HEK293 (cell line): Measurements from ENCODE around the gene GPX4.
A peak's percentile ranks its signal among the peaks of the same experiment; 100 is the strongest.

Source experiments
- CTCF ChIA-PET: fragments of 350-600 bp; formaldehyde crosslinking; extraction: SDS; loops from one replicate; lab custom pipeline; 2021; ENCODE audit warnings: antibody characterized with exemption; lab: Yijun Ruan, JAX
- POLR2A ChIA-PET: fragments of 300-600 bp; formaldehyde crosslinking; extraction: SDS; loops from one replicate; lab custom pipeline; 2020; ENCODE audit warnings: antibody characterized with exemption, inconsistent platforms; lab: Yijun Ruan, JAX
- H3K27ac ChIP-seq: fragments of 200-500 bp; sonication (Bioruptor generic); 2 replicates; pipeline ENCODE4 v1.5.1; 2014; ENCODE audit warnings: low read depth, low read length, control low read depth, inconsistent platforms; ENCODE audit errors: extremely low read depth
- H3K36me3 ChIP-seq, 2 experiments: fragments of 200-500 bp in 1 of 2; sonication (Bioruptor generic) in 1 of 2; 1 replicate in 1 of 2; 2 replicates in 1 of 2; pipeline ENCODE4 v1.5.1; 2014 to 2017; ENCODE audit warnings: inconsistent platforms in 2 of 2, low read length in 2 of 2; ENCODE audit not compliant: control insufficient read depth in 2 of 2, insufficient read depth in 1 of 2
- H3K4me1 ChIP-seq: fragments of 200-500 bp; sonication (Bioruptor generic); 2 replicates; pipeline ENCODE4 v1.5.1; 2014; ENCODE audit warnings: mild to moderate bottlenecking, low read length, inconsistent platforms; ENCODE audit not compliant: control insufficient read depth, insufficient read depth
- H3K4me3 ChIP-seq: 2 replicates; pipeline ENCODE4 v1.5.1; 2011; ENCODE audit warnings: low read depth, mild to moderate bottlenecking, control low read depth, low read length, moderate library complexity
- H3K9me3 ChIP-seq: fragments of 200-500 bp; sonication (Bioruptor generic); 2 replicates; pipeline ENCODE4 v1.5.1; 2014; ENCODE audit warnings: low read depth, low read length, inconsistent platforms; ENCODE audit not compliant: control insufficient read depth, insufficient read depth
- KLF16 ChIP-seq: fragments of 450-650 bp; formaldehyde crosslinking; IDR thresholded peaks from 2 replicates; pipeline ENCODE4 v1.5.1; 2017; ENCODE audit warnings: missing biosample characterization, missing genetic modification characterization
- ZBTB21 ChIP-seq: fragments of 450-650 bp; formaldehyde crosslinking; IDR thresholded peaks from 2 replicates; pipeline ENCODE4 v1.5.1; 2017; ENCODE audit warnings: missing biosample characterization, missing genetic modification characterization
- ZBTB7A ChIP-seq: fragments of 450-650 bp; formaldehyde crosslinking; IDR thresholded peaks from 2 replicates; pipeline ENCODE4 v1.5.1; 2016; ENCODE audit warnings: low read depth, missing biosample characterization, missing genetic modification characterization
- ZBTB8A ChIP-seq: fragments of 450-650 bp; formaldehyde crosslinking; IDR thresholded peaks from 2 replicates; pipeline ENCODE4 v1.5.1; 2016; ENCODE audit warnings: missing biosample characterization, missing genetic modification characterization
- ZFHX2 ChIP-seq: fragments of 450-650 bp; formaldehyde crosslinking; conservative IDR thresholded peaks from 2 replicates; pipeline ENCODE4 v1.5.1; 2016; ENCODE audit warnings: missing biosample characterization, missing genetic modification characterization
- ZNF169 ChIP-seq: fragments of 450-650 bp; formaldehyde crosslinking; IDR thresholded peaks from 2 replicates; pipeline ENCODE4 v1.5.1; 2016; ENCODE audit warnings: missing biosample characterization, missing genetic modification characterization
- ZNF223 ChIP-seq: fragments of 450-650 bp; formaldehyde crosslinking; IDR thresholded peaks from 2 replicates; pipeline ENCODE4 v1.5.1; 2016; ENCODE audit warnings: missing biosample characterization, missing genetic modification characterization
- ZNF248 ChIP-seq: fragments of 450-650 bp; formaldehyde crosslinking; IDR thresholded peaks from 2 replicates; pipeline ENCODE4 v1.5.1; 2017; ENCODE audit warnings: missing biosample characterization, missing genetic modification characterization
- ZNF335 ChIP-seq: fragments of 450-650 bp; formaldehyde crosslinking; conservative IDR thresholded peaks from 2 replicates; pipeline ENCODE4 v1.5.1; 2016; ENCODE audit warnings: missing biosample characterization, missing genetic modification characterization
- ZNF529 ChIP-seq: fragments of 450-650 bp; formaldehyde crosslinking; IDR thresholded peaks from 2 replicates; pipeline ENCODE4 v1.5.1; 2017; ENCODE audit warnings: missing genetic modification characterization, missing biosample characterization; ENCODE audit not compliant: insufficient replicate concordance
- ZNF560 ChIP-seq: fragments of 450-650 bp; formaldehyde crosslinking; IDR thresholded peaks from 2 replicates; pipeline ENCODE4 v1.5.1; 2017; ENCODE audit warnings: missing biosample characterization, missing genetic modification characterization, borderline replicate concordance
- ZNF623 ChIP-seq: fragments of 450-650 bp; formaldehyde crosslinking; IDR thresholded peaks from 2 replicates; pipeline ENCODE4 v1.5.1; 2016; ENCODE audit warnings: missing biosample characterization, missing genetic modification characterization
- ZSCAN23 ChIP-seq: fragments of 450-650 bp; formaldehyde crosslinking; IDR thresholded peaks from 2 replicates; pipeline ENCODE4 v1.5.1; 2016; ENCODE audit warnings: missing biosample characterization, missing genetic modification characterization
- TF ChIP-seq, protein P1 (sequence below): fragments of 450-650 bp; formaldehyde crosslinking; IDR thresholded peaks from 2 replicates; pipeline ENCODE4 v1.5.1; 2016; ENCODE audit warnings: missing biosample characterization, missing genetic modification characterization
- TF ChIP-seq, protein P2 (sequence below): sonication (generic); formaldehyde crosslinking; IDR thresholded peaks from 2 replicates; pipeline ENCODE4 v1.8.1; 2022; ENCODE audit warnings: mild to moderate bottlenecking, moderate library complexity, missing genetic modification reagents
- TF ChIP-seq, protein P3 (sequence below): fragments of 450-650 bp; formaldehyde crosslinking; IDR thresholded peaks from 2 replicates; pipeline ENCODE4 v1.5.1; 2016; ENCODE audit warnings: missing biosample characterization, missing genetic modification characterization, borderline replicate concordance
- TF ChIP-seq, protein P4 (sequence below): fragments of 450-650 bp; formaldehyde crosslinking; IDR thresholded peaks from 2 replicates; pipeline ENCODE4 v1.5.1; 2016; ENCODE audit warnings: missing biosample characterization, missing genetic modification characterization

GPX4 gene

DNA sequence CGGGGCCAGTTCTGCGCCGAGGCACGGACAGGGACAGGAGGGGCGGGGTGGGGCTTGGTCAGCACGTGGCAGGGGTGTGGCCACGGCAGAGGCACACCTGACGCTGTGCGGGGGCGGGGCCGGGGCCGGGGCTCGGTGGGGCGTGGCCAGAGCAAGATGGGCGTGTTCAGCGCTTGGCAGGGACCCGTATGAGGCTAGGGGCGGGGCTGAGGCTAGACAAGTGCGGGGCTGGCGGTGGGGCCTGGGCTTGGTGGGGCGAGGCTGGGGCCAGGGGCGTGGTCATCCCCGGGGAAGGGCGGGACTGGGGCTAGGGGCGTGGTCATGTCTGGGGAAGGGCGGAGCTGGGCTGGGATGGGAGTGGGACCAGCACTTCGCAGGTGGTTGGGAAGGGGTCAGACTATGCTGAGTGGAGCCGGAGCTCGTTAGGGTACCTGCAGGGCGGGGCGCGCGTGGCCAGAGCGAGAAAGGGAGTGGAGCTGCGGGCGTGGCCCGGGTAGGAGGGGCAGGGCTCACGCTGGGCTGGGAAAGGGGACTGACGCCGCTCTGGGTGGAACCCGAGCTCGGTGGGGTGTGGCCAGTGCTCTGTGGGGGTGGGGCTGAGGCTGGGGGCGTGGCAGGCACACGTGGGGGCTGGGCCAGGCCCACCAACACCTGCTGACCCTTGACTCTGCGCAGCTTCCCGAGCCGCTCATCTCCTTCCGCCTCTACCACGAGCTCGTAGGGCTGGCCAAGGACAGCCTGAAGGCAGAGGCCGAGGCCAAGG, 21.4 kb upstream of the GPX4 start (continued):
- TF ChIP-seq ZSCAN23 (tag by site-specific recombination) (no peak), ZBTB7A (tag by site-specific recombination) (peak; percentile 72)

DNA sequence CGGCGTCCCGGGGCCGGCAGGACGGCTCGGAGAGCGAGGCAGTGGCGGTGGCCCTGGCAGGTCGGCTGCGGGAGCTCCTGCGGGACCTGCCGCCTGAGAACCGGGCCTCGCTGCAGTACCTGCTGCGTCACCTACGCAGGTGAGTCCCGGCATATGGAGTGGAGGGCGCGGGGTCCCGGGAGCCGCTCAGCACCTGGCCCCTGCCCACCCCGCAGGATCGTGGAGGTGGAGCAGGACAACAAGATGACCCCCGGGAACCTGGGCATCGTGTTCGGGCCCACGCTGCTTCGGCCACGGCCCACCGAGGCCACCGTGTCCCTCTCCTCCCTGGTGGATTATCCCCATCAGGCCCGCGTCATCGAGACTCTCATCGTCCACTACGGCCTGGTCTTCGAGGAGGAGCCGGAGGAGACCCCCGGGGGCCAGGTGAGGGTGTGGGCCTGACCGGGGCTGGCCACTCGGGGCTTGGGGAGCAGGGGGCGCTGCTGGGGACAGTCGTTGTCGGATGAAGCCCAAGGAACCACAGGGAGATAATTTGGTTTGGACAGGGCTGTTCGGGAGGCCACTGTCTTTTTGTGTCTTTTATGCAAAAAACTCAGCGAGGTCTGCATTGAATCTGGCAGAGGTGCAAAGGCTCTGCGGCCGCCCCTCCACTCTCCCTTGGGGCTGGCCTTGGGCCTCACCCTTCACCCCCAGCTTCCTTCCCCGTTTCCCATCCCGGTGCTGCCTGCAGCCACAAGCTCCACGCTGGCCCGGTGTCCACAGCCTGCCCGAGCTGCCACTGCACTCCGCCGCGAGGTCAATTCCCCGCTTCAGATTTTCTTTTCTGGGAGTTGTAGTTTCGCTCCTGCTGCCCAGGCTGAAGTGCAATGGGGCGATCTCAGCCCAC, 20.6 kb upstream of the GPX4 start:
- TF ChIP-seq ZNF623 (tag by site-specific recombination): peak; percentile 76
- TF ChIP-seq, protein P1, sequence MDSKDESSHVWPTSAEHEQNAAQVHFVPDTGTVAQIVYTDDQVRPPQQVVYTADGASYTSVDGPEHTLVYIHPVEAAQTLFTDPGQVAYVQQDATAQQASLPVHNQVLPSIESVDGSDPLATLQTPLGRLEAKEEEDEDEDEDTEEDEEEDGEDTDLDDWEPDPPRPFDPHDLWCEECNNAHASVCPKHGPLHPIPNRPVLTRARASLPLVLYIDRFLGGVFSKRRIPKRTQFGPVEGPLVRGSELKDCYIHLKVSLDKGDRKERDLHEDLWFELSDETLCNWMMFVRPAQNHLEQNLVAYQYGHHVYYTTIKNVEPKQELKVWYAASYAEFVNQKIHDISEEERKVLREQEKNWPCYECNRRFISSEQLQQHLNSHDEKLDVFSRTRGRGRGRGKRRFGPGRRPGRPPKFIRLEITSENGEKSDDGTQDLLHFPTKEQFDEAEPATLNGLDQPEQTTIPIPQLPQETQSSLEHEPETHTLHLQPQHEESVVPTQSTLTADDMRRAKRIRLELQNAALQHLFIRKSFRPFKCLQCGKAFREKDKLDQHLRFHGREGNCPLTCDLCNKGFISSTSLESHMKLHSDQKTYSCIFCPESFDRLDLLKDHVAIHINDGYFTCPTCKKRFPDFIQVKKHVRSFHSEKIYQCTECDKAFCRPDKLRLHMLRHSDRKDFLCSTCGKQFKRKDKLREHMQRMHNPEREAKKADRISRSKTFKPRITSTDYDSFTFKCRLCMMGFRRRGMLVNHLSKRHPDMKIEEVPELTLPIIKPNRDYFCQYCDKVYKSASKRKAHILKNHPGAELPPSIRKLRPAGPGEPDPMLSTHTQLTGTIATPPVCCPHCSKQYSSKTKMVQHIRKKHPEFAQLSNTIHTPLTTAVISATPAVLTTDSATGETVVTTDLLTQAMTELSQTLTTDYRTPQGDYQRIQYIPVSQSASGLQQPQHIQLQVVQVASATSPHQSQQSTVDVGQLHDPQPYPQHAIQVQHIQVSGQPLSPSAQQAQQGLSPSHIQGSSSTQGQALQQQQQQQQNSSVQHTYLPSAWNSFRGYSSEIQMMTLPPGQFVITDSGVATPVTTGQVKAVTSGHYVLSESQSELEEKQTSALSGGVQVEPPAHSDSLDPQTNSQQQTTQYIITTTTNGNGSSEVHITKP (tag by site-specific recombination): no peak
- H3K4me1 ChIP-seq: no peaks in the 10 kb centered on the region
- ChIA-PET POLR2A (interaction anchor here (0.9 to 2.9 kb wide), 7 partner anchors 11 to 186 kb away, joined by 3 to 16 read pairs (median 4); partner anchors contain the start of genes ARHGAP45, CIRBP and GPX4), CTCF (interaction anchor here (0.5 to 0.6 kb wide), 2 partner anchors 156 to 292 kb away, joined by 3 to 4 read pairs; no protein-coding TSS in a partner anchor)
- H3K36me3 ChIP-seq: peaks cover 0 to 18% of the 10 kb centered on the region in 2 experiments; a peak in 1 of 3 replicates
- no peak overlapping the region for H3K4me3 ChIP-seq
- H3K27ac ChIP-seq: no peak overlapping the region
- H3K9me3 ChIP-seq: no peaks in the 10 kb centered on the region

DNA sequence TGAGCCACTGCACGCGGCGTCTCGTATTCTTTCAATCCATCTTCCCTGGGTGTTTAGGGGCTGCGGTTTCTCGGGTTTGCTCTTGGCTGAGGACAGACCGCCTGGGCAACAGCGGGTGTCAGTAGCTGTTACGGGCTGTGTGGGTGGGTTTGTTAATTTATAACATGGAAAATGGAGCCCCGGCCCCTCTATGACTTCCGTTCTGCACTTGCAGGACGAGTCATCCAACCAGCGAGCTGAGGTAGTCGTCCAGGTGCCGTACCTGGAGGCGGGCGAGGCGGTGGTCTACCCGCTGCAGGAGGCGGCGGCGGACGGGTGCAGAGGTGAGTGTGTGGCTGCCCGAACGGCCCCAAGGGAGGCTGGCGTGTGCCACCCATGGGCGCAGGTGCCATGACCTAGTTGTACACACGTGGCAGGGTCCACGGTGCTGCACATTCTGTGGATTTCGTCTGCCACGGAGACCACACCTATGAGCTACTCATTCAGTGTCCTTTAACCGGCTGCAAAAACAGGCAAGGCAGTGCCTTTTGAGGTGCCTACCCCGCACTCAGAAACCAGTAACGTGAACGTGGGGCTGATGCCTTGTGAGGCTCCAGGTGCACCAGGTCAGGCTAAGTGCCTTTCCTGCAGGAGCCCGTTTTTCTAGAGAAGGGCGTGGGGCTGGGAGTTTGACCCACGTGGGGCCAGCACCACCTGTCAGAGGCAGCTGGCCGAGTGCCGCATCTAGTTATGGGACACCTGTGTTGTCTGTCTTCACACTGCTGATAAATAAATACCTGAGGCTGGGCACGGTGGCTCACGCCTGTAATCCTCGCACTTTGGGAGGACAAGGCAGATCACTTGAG, 19.5 kb upstream of the GPX4 start:
- Histone ChIP-seq H3K4me3 (no peak overlapping the region), H3K36me3 (peaks cover 0 to 29% of the 10 kb centered on the region in 2 experiments; a peak in 1 of 3 replicates), H3K27ac (no peak overlapping the region), H3K4me1 (no peaks in the 10 kb centered on the region), H3K9me3 (no peaks in the 10 kb centered on the region)
- POLR2A ChIA-PET: interaction anchor here (0.6 to 2.9 kb wide), 9 partner anchors 9 to 58 kb away, joined by 3 to 18 read pairs (median 5); partner anchors contain the start of genes ARHGAP45, CNN2 and GPX4
- CTCF ChIA-PET: interaction anchor here (1.0 kb wide), 1 partner anchor 18 kb away, joined by 3 read pairs; no protein-coding TSS in a partner anchor
- TF ChIP-seq ZNF335 (tag by site-specific recombination) (no peak), ZBTB21 (tag by site-specific recombination) (no peak), ZNF223 (no peak), ZBTB8A (tag by site-specific recombination) (peak; percentile 28; the same call in 1 of the 2 replicates), ZNF169 (tag by site-specific recombination) (no peak), ZNF529 (tag by site-specific recombination) (no peak), ZNF560 (tag by site-specific recombination) (no peak), ZNF248 (no peak), KLF16 (tag by site-specific recombination) (no peak), ZFHX2 (tag by site-specific recombination) (peak; percentile 30; the same call in 1 of the 2 replicates)
- TF ChIP-seq, protein P2, sequence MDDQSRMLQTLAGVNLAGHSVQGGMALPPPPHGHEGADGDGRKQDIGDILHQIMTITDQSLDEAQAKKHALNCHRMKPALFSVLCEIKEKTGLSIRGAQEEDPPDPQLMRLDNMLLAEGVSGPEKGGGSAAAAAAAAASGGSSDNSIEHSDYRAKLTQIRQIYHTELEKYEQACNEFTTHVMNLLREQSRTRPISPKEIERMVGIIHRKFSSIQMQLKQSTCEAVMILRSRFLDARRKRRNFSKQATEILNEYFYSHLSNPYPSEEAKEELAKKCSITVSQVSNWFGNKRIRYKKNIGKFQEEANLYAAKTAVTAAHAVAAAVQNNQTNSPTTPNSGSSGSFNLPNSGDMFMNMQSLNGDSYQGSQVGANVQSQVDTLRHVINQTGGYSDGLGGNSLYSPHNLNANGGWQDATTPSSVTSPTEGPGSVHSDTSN: no peak
- TF ChIP-seq, protein P3, sequence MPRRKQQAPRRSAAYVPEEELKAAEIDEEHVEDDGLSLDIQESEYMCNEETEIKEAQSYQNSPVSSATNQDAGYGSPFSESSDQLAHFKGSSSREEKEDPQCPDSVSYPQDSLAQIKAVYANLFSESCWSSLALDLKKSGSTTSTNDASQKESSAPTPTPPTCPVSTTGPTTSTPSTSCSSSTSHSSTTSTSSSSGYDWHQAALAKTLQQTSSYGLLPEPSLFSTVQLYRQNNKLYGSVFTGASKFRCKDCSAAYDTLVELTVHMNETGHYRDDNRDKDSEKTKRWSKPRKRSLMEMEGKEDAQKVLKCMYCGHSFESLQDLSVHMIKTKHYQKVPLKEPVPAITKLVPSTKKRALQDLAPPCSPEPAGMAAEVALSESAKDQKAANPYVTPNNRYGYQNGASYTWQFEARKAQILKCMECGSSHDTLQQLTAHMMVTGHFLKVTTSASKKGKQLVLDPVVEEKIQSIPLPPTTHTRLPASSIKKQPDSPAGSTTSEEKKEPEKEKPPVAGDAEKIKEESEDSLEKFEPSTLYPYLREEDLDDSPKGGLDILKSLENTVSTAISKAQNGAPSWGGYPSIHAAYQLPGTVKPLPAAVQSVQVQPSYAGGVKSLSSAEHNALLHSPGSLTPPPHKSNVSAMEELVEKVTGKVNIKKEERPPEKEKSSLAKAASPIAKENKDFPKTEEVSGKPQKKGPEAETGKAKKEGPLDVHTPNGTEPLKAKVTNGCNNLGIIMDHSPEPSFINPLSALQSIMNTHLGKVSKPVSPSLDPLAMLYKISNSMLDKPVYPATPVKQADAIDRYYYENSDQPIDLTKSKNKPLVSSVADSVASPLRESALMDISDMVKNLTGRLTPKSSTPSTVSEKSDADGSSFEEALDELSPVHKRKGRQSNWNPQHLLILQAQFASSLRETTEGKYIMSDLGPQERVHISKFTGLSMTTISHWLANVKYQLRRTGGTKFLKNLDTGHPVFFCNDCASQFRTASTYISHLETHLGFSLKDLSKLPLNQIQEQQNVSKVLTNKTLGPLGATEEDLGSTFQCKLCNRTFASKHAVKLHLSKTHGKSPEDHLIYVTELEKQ (tag by site-specific recombination): no peak
- TF ChIP-seq, protein P4, sequence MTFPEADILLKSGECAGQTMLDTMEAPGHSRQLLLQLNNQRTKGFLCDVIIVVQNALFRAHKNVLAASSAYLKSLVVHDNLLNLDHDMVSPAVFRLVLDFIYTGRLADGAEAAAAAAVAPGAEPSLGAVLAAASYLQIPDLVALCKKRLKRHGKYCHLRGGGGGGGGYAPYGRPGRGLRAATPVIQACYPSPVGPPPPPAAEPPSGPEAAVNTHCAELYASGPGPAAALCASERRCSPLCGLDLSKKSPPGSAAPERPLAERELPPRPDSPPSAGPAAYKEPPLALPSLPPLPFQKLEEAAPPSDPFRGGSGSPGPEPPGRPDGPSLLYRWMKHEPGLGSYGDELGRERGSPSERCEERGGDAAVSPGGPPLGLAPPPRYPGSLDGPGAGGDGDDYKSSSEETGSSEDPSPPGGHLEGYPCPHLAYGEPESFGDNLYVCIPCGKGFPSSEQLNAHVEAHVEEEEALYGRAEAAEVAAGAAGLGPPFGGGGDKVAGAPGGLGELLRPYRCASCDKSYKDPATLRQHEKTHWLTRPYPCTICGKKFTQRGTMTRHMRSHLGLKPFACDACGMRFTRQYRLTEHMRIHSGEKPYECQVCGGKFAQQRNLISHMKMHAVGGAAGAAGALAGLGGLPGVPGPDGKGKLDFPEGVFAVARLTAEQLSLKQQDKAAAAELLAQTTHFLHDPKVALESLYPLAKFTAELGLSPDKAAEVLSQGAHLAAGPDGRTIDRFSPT (tag by site-specific recombination): 0 out of 2 replicates have a peak, but pooled peaks have one; percentile 55
